Choroid plexus epithelial cell (primary cell): Measurements from ENCODE around the gene M6PR.

Source experiments
- DNase-seq: peaks from one replicate; pipeline ENCODE4 v3.0.0-alpha.2; 2010; ENCODE audit warnings: low read depth
- H3K4me3 ChIP-seq: 2 replicates; pipeline ENCODE4 v1.5.1; 2011; ENCODE audit warnings: low read depth, mild to moderate bottlenecking, control low read depth, low read length, moderate library complexity
- TF ChIP-seq, protein P1 (sequence below): conservative IDR thresholded peaks from 2 replicates; pipeline ENCODE4 v1.5.1; 2011; ENCODE audit warnings: low read depth, mild to moderate bottlenecking, control low read depth, inconsistent platforms, low read length, moderate library complexity

The M6PR gene

DNA sequence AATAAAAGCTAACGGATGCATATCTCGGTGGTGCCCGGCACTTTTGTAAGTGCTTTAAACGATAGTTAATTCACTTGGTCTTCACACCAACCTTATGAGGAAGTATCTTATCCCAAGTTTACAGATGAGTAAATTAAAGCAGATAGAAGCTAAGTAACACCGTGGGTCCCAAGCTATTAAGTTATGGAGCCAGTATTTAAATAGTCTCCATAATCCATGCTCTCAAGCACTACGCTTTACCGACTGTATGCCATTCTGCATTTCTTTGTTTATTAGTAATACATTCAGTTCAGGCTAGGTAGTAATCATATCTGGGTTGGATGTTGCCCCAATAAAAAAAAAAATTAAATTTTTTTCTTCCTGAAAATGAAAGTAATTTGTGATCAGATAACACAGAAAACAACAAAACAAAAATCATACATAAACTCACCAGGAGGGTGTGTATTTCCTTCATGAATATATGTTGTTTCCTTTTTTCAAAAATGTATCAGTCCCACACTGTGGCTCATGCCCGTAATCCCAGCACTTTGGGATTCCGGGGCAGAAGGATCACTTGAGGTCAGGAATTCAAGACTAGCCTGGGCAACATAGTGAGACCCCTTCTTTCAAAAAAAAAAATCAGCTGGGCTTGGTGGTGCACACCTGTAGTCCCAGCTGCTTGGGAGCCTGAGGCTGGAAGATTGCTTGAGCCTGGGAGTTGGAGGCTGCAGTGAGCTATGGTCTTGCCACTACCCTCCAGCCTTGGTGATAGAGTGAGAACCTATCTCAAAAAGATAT is 1.4 kb upstream of the M6PR start:
- H3K4me3 ChIP-seq = peak overlapping the region; percentile 90
- no peak for DNase-seq

DNA sequence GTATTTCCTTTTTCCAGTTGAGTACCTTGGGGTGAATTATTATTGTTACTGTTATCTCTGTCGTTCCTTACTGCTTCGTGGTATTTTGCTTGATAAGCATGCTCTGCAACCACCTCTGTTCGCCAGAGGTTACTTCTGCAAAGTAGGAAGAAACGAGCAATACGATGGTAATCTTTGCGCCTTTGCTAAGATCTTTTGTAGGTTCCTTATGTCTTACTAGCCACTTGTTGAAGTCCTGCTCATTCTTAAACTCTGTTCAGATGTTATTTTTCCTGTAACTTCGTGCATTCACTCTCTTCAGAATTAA is 729 bp upstream of the M6PR start:
- H3K4me3 ChIP-seq = peak overlapping the region; percentile 90
- TF ChIP-seq, protein P1, sequence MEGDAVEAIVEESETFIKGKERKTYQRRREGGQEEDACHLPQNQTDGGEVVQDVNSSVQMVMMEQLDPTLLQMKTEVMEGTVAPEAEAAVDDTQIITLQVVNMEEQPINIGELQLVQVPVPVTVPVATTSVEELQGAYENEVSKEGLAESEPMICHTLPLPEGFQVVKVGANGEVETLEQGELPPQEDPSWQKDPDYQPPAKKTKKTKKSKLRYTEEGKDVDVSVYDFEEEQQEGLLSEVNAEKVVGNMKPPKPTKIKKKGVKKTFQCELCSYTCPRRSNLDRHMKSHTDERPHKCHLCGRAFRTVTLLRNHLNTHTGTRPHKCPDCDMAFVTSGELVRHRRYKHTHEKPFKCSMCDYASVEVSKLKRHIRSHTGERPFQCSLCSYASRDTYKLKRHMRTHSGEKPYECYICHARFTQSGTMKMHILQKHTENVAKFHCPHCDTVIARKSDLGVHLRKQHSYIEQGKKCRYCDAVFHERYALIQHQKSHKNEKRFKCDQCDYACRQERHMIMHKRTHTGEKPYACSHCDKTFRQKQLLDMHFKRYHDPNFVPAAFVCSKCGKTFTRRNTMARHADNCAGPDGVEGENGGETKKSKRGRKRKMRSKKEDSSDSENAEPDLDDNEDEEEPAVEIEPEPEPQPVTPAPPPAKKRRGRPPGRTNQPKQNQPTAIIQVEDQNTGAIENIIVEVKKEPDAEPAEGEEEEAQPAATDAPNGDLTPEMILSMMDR = no peak
- no peak for DNase-seq

More for the DNA sequence above, 1.4 kb upstream of the M6PR start:
- TF ChIP-seq, protein P1 = no peak

DNA sequence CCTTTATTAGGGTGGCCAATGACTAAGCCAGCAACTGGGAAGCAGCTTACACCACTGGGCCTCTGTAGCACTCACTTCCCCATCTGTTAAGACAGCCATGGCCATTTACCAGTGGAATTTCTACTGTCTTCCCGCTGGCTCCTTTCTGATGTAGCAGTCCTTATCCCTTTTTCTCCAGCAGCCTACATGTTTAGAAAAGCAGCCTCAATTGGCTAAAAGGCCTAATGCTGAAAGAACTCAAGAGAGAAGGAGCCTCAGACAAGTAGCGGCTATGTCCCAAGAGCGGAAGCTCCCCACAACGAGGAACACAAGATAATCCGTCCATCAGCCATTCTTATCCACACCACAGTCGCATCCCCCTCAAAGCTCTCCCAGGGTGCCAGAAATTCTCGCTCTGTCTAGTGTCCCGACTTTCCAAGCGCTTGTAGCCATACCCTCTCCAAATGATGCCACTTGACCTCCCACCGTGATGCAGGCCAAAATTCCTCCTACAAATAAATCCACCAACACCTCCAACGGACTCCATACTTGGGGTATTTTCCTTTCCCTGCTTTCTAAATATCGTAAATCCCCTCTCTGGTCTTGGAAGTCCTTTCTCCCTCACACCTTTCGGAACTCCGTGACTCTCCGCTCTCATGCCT is 624 bp downstream of the M6PR start:
- peak overlapping the region; percentile 90 for H3K4me3 ChIP-seq
- TF ChIP-seq, protein P1 = no peak
- peak; percentile 57 for DNase-seq

DNA sequence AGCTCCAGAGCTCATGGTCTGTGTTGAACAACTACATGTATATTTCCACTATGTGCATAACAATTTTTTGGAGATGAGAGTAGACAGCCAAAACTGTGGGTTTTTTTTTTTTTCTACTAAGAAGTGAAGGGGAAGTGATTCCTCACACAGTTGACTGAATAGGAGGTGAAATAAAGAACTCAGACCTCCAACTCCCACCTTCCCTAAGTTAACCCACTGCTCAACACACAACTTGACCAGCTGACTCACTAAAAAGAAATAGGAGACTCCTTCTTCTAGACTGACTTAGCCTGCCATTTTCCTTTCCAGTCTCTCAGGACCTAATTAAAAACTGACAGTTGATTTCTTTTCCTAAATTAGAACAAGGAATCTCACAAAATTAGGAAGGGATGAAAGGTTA is 1.7 kb downstream of the M6PR start:
- no peak overlapping the region for H3K4me3 ChIP-seq
- TF ChIP-seq, protein P1 = no peak
- no peak for DNase-seq

DNA sequence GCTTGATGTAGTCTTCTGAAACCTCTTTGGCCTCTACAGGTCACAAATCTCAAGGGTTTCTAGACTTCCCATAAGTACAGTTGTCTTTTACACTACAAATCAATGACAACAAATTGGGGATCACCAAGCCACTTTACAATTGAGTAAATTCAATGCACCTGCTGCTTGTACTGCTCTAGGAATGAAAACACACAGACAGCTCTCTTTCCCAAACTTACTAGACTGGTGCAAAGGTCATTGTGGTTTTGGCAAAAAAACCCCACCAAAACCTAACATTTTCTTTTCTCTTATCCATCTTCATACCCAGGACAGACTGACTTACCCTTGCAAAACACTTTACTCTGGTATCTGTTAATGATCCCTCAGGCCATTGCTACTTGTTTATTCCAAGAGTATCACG is 2.7 kb downstream of the M6PR start:
- TF ChIP-seq, protein P1 = no peak
- no peak for DNase-seq
- H3K4me3 ChIP-seq = no peak overlapping the region

DNA sequence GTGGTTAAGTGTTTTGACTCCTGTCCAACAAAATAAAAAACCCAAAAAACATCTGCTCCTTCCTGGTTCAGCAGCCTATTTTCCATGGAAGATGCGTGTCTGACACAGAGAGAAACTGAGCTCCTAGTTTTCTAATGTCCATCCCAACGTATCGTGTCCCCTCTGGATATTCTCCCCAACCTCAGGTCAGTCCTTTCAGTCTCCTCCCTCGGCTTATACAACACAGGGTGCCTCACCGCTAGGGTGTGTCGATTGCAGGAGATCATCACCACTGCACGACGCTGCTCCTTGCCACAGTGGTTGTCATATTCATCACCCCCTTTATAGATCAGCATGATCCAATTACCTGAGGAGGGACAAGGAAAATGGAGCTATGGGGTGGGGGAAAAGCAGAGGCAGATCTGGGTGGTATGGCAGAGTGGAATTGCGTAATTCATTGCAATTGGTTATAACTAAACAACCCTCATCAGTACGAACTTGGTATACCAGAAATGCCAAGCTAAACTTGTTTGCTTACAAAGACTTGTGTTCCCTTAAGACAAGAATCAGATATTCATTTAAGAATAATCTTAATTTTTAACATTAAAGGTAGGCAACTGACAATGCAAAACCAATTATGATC is 5.8 kb downstream of the M6PR start:
- TF ChIP-seq, protein P1 = no peak
- no peak overlapping the region for H3K4me3 ChIP-seq
- DNase-seq = no peak
